WTC11 (cell line): ENCODE measurements around the gene VPS8. TPM values are rescaled to one million over a fixed set of nuclear protein-coding genes. Genes with fewer than 3 reads are reported as not detected.

Source experiments
- ATAC-seq: fragments of 200-7000 bp; cut with Tn5 transposase; 2 replicates; pipeline ENCODE4 v1.10.0; 2021; ENCODE audit warnings: mild to moderate bottlenecking, moderate library complexity
- CTCF ChIA-PET: fragments of 300-600 bp; sonication (Branson Sonifier 250); formaldehyde crosslinking; loops from one replicate; lab custom pipeline; 2021; ENCODE audit warnings: antibody characterized with exemption; lab: Charles Lee
- POLR2A ChIA-PET: fragments of 350-600 bp; sonication (Branson Sonifier 250); formaldehyde crosslinking; loops from one replicate; lab custom pipeline; 2021; ENCODE audit warnings: antibody characterized with exemption; lab: Charles Lee
- DNase-seq: peaks from one replicate; pipeline ENCODE4 v3.0.0; 2021; ENCODE audit warnings: low spot score
- H3K27ac Mint-ChIP-seq: 2 replicates; pipeline ENCODE4 v1.8.0; 2021; ENCODE audit warnings: mixed read lengths
- H3K27me3 Mint-ChIP-seq: 2 replicates; pipeline ENCODE4 v1.8.0; 2021; ENCODE audit warnings: low read depth, mild to moderate bottlenecking, moderate library complexity, mixed read lengths
- H3K36me3 Mint-ChIP-seq: 2 replicates; pipeline ENCODE4 v1.8.0; 2021; ENCODE audit warnings: mixed read lengths
- H3K4me1 Mint-ChIP-seq: 2 replicates; pipeline ENCODE4 v1.8.0; 2022; ENCODE audit warnings: mixed read lengths
- H3K4me3 Mint-ChIP-seq: 2 replicates; pipeline ENCODE4 v1.8.0; 2021; ENCODE audit warnings: mild to moderate bottlenecking, moderate library complexity, mixed read lengths
- H3K9me3 Mint-ChIP-seq: 2 replicates; pipeline ENCODE4 v1.8.0; 2021; ENCODE audit warnings: mixed read lengths
- AFF4 ChIP-seq: sonication (generic); formaldehyde crosslinking; IDR thresholded peaks from 2 replicates; pipeline ENCODE4 v1.8.1; 2023; ENCODE audit warnings: mild to moderate bottlenecking, missing genetic modification reagents, borderline replicate concordance
- ARID4B ChIP-seq: sonication (generic); formaldehyde crosslinking; IDR thresholded peaks from 2 replicates; pipeline ENCODE4 v1.8.0; 2023; ENCODE audit warnings: missing genetic modification reagents, mild to moderate bottlenecking, borderline replicate concordance
- ATF3 ChIP-seq: sonication (generic); formaldehyde crosslinking; conservative IDR thresholded peaks from 2 replicates; pipeline ENCODE4 v1.8.1; 2022; ENCODE audit warnings: mild to moderate bottlenecking, missing genetic modification reagents
- E2F4 ChIP-seq: sonication (generic); formaldehyde crosslinking; IDR thresholded peaks from 2 replicates; pipeline ENCODE4 v1.8.1; 2022; ENCODE audit warnings: low read depth, mild to moderate bottlenecking, moderate library complexity, missing genetic modification reagents, borderline replicate concordance
- E2F5 ChIP-seq: sonication (generic); formaldehyde crosslinking; IDR thresholded peaks from 2 replicates; pipeline ENCODE4 v1.8.1; 2022; ENCODE audit warnings: mild to moderate bottlenecking, moderate library complexity, missing genetic modification reagents
- FOXK1 ChIP-seq: sonication (generic); formaldehyde crosslinking; IDR thresholded peaks from 2 replicates; pipeline ENCODE4 v1.8.0; 2022; ENCODE audit warnings: mild to moderate bottlenecking, moderate library complexity, missing genetic modification reagents
- GABPB1 ChIP-seq: sonication (generic); formaldehyde crosslinking; IDR thresholded peaks from 2 replicates; pipeline ENCODE4 v1.8.1; 2023; ENCODE audit warnings: mild to moderate bottlenecking, missing genetic modification reagents
- HMGXB4 ChIP-seq: sonication (generic); formaldehyde crosslinking; IDR thresholded peaks from 2 replicates; pipeline ENCODE4 v1.8.1; 2023; ENCODE audit warnings: mild to moderate bottlenecking, moderate library complexity, missing genetic modification reagents
- JAZF1 ChIP-seq: fragments of 250-450 bp; sonication (Bioruptor Pico); IDR thresholded peaks from 2 replicates; pipeline ENCODE4 v1.9.0; 2021; ENCODE audit warnings: moderate library complexity, mild to moderate bottlenecking, inconsistent platforms
- NFYB ChIP-seq: sonication (generic); formaldehyde crosslinking; conservative IDR thresholded peaks from 2 replicates; pipeline ENCODE4 v1.8.0; 2022; ENCODE audit warnings: low read depth, missing genetic modification reagents
- NR2C2 ChIP-seq: sonication (generic); formaldehyde crosslinking; IDR thresholded peaks from 2 replicates; pipeline ENCODE4 v1.8.0; 2022; ENCODE audit warnings: mild to moderate bottlenecking, missing genetic modification reagents
- SMAD4 ChIP-seq: sonication (generic); formaldehyde crosslinking; IDR thresholded peaks from 2 replicates; pipeline ENCODE4 v1.8.0; 2022; ENCODE audit warnings: mild to moderate bottlenecking, missing genetic modification reagents
- TP53 ChIP-seq: sonication (generic); formaldehyde crosslinking; IDR thresholded peaks from 2 replicates; pipeline ENCODE4 v1.8.1; 2023; ENCODE audit warnings: mild to moderate bottlenecking, missing genetic modification reagents
- USF2 ChIP-seq: sonication (generic); formaldehyde crosslinking; IDR thresholded peaks from 2 replicates; pipeline ENCODE4 v1.8.1; 2023; ENCODE audit warnings: mild to moderate bottlenecking, missing genetic modification reagents, moderate library complexity
- ZNF425 ChIP-seq: fragments of 250-450 bp; sonication (Bioruptor Pico); conservative IDR thresholded peaks from 2 replicates; pipeline ENCODE4 v1.9.0; 2021; ENCODE audit warnings: mild to moderate bottlenecking
- ZNF512 ChIP-seq: sonication (generic); formaldehyde crosslinking; IDR thresholded peaks from 2 replicates; pipeline ENCODE4 v1.8.1; 2022; ENCODE audit warnings: missing genetic modification reagents, borderline replicate concordance
- total RNA-seq: library from RNA; stranded (reverse); gene quantifications from 3 replicates; pipeline ENCODE4 v1.2.3, GENCODE V29; 2021

VPS8 gene
- total RNA-seq, 1 experiment from 2014 or later: 44.9 TPM

GRCh38 chr3:185058796-185059195, 246.8 kb downstream of the VPS8 start:
- peaks cover 50% of the 10 kb centered on the region for H3K36me3 Mint-ChIP-seq
- H3K27ac Mint-ChIP-seq: no peak overlapping the region
- CTCF ChIA-PET: no interaction called here
- H3K4me3 Mint-ChIP-seq: no peak overlapping the region
- POLR2A ChIA-PET: no interaction called here
- ATAC-seq: no peak
- no peaks in the 10 kb centered on the region for H3K4me1 Mint-ChIP-seq
- no peak for DNase-seq
- peaks cover 63% of the 10 kb centered on the region for H3K9me3 Mint-ChIP-seq
- no peaks in the 10 kb centered on the region; the same call in 1 of the 2 replicates for H3K27me3 Mint-ChIP-seq
- TF ChIP-seq SMAD4 (CRISPR knock-in tag) (no peak), HMGXB4 (CRISPR knock-in tag) (no peak)

- DNase-seq (no peak), ATAC-seq (no peak)
- CTCF ChIA-PET: no interaction called here
- TF ChIP-seq E2F5 (CRISPR knock-in tag): no peak
- no peak for TF ChIP-seq E2F4
- no peak for TF ChIP-seq TP53
- no peak for TF ChIP-seq GABPB1 (CRISPR knock-in tag)
- no peak for TF ChIP-seq ZNF425 (CRISPR knock-in tag)
- no peak for TF ChIP-seq ATF3 (CRISPR knock-in tag)
- no peak for TF ChIP-seq ARID4B
- TF ChIP-seq NFYB (CRISPR knock-in tag): no peak
- TF ChIP-seq NR2C2 (CRISPR knock-in tag): no peak
- no peak for TF ChIP-seq FOXK1 (CRISPR knock-in tag)
- no peak for TF ChIP-seq JAZF1 (CRISPR knock-in tag)
- no peak for TF ChIP-seq ZNF512 (CRISPR knock-in tag)
- no peak for TF ChIP-seq AFF4
- no peak for TF ChIP-seq USF2 (CRISPR knock-in tag)
- no peak overlapping the region for H3K4me3 Mint-ChIP-seq
- H3K9me3 Mint-ChIP-seq: peaks cover 63% of the 10 kb centered on the region
- peaks cover 50% of the 10 kb centered on the region for H3K36me3 Mint-ChIP-seq
- no peaks in the 10 kb centered on the region for H3K4me1 Mint-ChIP-seq
- H3K27ac Mint-ChIP-seq: no peak overlapping the region
- no peaks in the 10 kb centered on the region; the same call in 1 of the 2 replicates for H3K27me3 Mint-ChIP-seq
- POLR2A ChIA-PET: no interaction called here
Measured at GRCh38 chr3:185059766-185060165, 247.8 kb downstream of the VPS8 start.
